HCT116 (cell line): ENCODE data around the gene PHKB. TPM values are rescaled to one million over a fixed set of nuclear protein-coding genes. Genes with fewer than 3 reads are reported as not detected.

ENCODE experiments used
- ATAC-seq: fragments of 200-7000 bp; cut with Tn5 transposase; 2 replicates; pipeline ENCODE4 v1.9.1; 2020; ENCODE audit warnings: mild to moderate bottlenecking, moderate library complexity
- BruUV-seq: library from RNA; stranded (reverse); fragments of 400-500 nt; replicated peaks from 2 replicates; lab custom pipeline; 2021; lab: Mats Ljungman, UMichigan
- CTCF ChIA-PET: fragments of 300-600 bp; sonication (Branson Sonifier 250); formaldehyde crosslinking; loops from one replicate; lab custom pipeline; 2021; ENCODE audit warnings: antibody characterized with exemption; lab: Charles Lee
- POLR2A ChIA-PET: fragments of 300-600, 350-600 bp; sonication (Branson Sonifier 250); formaldehyde crosslinking; loops from one replicate; lab custom pipeline; 2021; ENCODE audit warnings: antibody characterized with exemption; lab: Charles Lee
- RAD21 ChIA-PET, 2 experiments: fragments of 300-600 bp; sonication (Branson Sonifier 250); formaldehyde crosslinking; loops; one replicate each; lab custom pipeline; 2023; ENCODE audit warnings: low total read pairs in 2 of 2; ENCODE audit not compliant: uncharacterized antibody in 2 of 2, unreplicated experiment in 2 of 2, low non-redundant PET in 1 of 2; lab: Charles Lee
- DNase-seq: peaks from one replicate; pipeline ENCODE4 v3.0.0-alpha.2; 2010; ENCODE audit warnings: low read depth, low spot score
- H2AFZ ChIP-seq: fragments of 200-600 bp; shearing (Covaris generic), sonication (generic); 2 replicates; pipeline ENCODE4 v1.6.1; 2017; ENCODE audit warnings: low read depth, mixed run types, mixed read lengths, antibody characterized with exemption, low read length; ENCODE audit not compliant: poor library complexity, severe bottlenecking
- H3K27ac ChIP-seq: 2 replicates; pipeline ENCODE4 v1.5.1; 2012; ENCODE audit warnings: low read depth, low read length
- H3K27me3 ChIP-seq: fragments of 200-600 bp; sonication (generic); 2 replicates; pipeline ENCODE4 v1.6.1; 2016; ENCODE audit warnings: mixed run types, low read length, mixed read lengths; ENCODE audit not compliant: insufficient read depth
- H3K36me3 ChIP-seq, 2 experiments: fragments of 200-500 bp in 1 of 2; fragments of 200-600 bp in 1 of 2; sonication (Bioruptor generic) in 1 of 2; sonication (generic) in 1 of 2; 2 replicates each; pipeline versions ENCODE4 v1.5.1 to v1.6.1; 2014 to 2016; ENCODE audit warnings: low read length in 2 of 2, inconsistent platforms in 1 of 2, mixed read lengths in 1 of 2, mixed run types in 1 of 2; ENCODE audit not compliant: insufficient read depth in 2 of 2, control insufficient read depth in 1 of 2
- H3K4me1 ChIP-seq, 2 experiments: fragments of 200-600 bp in 1 of 2; sonication (generic) in 1 of 2; 2 replicates each; pipeline versions ENCODE4 v1.5.1 to v1.6.1; 2012 to 2017; ENCODE audit warnings: low read length in 2 of 2, inconsistent platforms in 1 of 2, mild to moderate bottlenecking in 1 of 2, mixed read lengths in 1 of 2, mixed run types in 1 of 2, moderate library complexity in 1 of 2; ENCODE audit not compliant: insufficient read depth in 2 of 2, control insufficient read depth in 1 of 2
- H3K4me2 ChIP-seq: fragments of 200-600 bp; sonication (generic); 2 replicates; pipeline ENCODE4 v1.6.1; 2017; ENCODE audit warnings: mixed run types, low read length, mixed read lengths
- H3K4me3 ChIP-seq, 2 experiments: fragments of 200-600 bp in 1 of 2; sonication (generic) in 1 of 2; replicated peaks in 1 of 2; 2 replicates each; pipeline ENCODE4 v1.5.1; 2011 to 2016; ENCODE audit warnings: low read length in 2 of 2, control low read depth in 1 of 2, low read depth in 1 of 2, mild to moderate bottlenecking in 1 of 2, mixed read lengths in 1 of 2, mixed run types in 1 of 2
- H3K79me2 ChIP-seq: fragments of 200-600 bp; sonication (generic); 2 replicates; pipeline ENCODE4 v1.6.1; 2017; ENCODE audit warnings: mild to moderate bottlenecking, mixed run types, low read length, moderate library complexity, mixed read lengths; ENCODE audit not compliant: insufficient read depth
- H3K9ac ChIP-seq: fragments of 200-600 bp; sonication (generic); 2 replicates; pipeline ENCODE4 v1.6.1; 2016; ENCODE audit warnings: low read length, mixed read lengths
- H3K9me2 ChIP-seq: fragments of 200-600 bp; sonication (generic), shearing (Covaris generic); 2 replicates; pipeline ENCODE4 v1.6.1; 2017; ENCODE audit warnings: mixed run types, mild to moderate bottlenecking, moderate library complexity; ENCODE audit not compliant: insufficient read depth
- H3K9me3 ChIP-seq, 2 experiments: fragments of 200-500 bp in 1 of 2; fragments of 200-600 bp in 1 of 2; sonication (Bioruptor generic) in 1 of 2; sonication (generic) in 1 of 2; 2 replicates each; pipeline ENCODE4 v1.6.1; 2014 to 2017; ENCODE audit warnings: low read length in 2 of 2, mixed read lengths in 2 of 2, inconsistent platforms in 1 of 2, low read depth in 1 of 2, mild to moderate bottlenecking in 1 of 2, mixed run types in 1 of 2, moderate library complexity in 1 of 2; ENCODE audit not compliant: control insufficient read depth in 1 of 2, insufficient read depth in 1 of 2
- H4K20me1 ChIP-seq: fragments of 200-600 bp; sonication (generic), shearing (Covaris generic); 2 replicates; pipeline ENCODE4 v1.6.1; 2017; ENCODE audit warnings: mixed run types, mild to moderate bottlenecking, moderate library complexity; ENCODE audit not compliant: insufficient read depth
- CBX3 ChIP-seq: IDR thresholded peaks from 2 replicates; pipeline ENCODE4 v1.6.1; 2012; ENCODE audit warnings: low read depth
- EGR1 ChIP-seq: IDR thresholded peaks from 2 replicates; pipeline ENCODE4 v1.6.1; 2012; ENCODE audit warnings: low read depth
- ELF1 ChIP-seq: IDR thresholded peaks from 2 replicates; pipeline ENCODE4 v1.6.1; 2012; ENCODE audit warnings: low read depth, borderline replicate concordance
- EZH2 ChIP-seq: fragments of 200-600 bp; sonication (generic); IDR thresholded peaks from 2 replicates; pipeline ENCODE4 v1.6.1; 2017; ENCODE audit warnings: antibody characterized with exemption, mixed run types
- EZH2phosphoT487 ChIP-seq: fragments of 200-600 bp; IDR thresholded peaks from 2 replicates; pipeline ENCODE4 v1.6.1; 2018; ENCODE audit warnings: antibody characterized with exemption, borderline replicate concordance
- FOSL1 ChIP-seq: IDR thresholded peaks from 2 replicates; pipeline ENCODE4 v1.6.1; 2012; ENCODE audit warnings: low read depth
- POLR2A ChIP-seq: IDR thresholded peaks from 2 replicates; pipeline ENCODE4 v1.7.0; 2011; ENCODE audit warnings: borderline replicate concordance; ENCODE audit not compliant: insufficient read depth, insufficient read length; ENCODE audit errors: extremely low read depth
- RAD21 ChIP-seq: IDR thresholded peaks from 2 replicates; pipeline ENCODE4 v1.6.1; 2012; ENCODE audit warnings: low read depth, mild to moderate bottlenecking
- SIN3A ChIP-seq: IDR thresholded peaks from 2 replicates; pipeline ENCODE4 v1.6.1; 2012; ENCODE audit warnings: low read depth
- SP1 ChIP-seq: IDR thresholded peaks from 2 replicates; pipeline ENCODE4 v1.6.1; 2012; ENCODE audit warnings: low read depth
- SRF ChIP-seq: IDR thresholded peaks from 2 replicates; pipeline ENCODE4 v1.6.1; 2012; ENCODE audit warnings: low read depth
- YY1 ChIP-seq: IDR thresholded peaks from 2 replicates; pipeline ENCODE4 v1.6.1; 2011; ENCODE audit warnings: low read length, low read depth, moderate library complexity, mild to moderate bottlenecking; ENCODE audit not compliant: insufficient replicate concordance; ENCODE audit errors: extremely low read depth
- ZNF274 ChIP-seq: fragments of 200-500 bp; sonication (Bioruptor generic); IDR thresholded peaks from 2 replicates; pipeline ENCODE4 v1.6.1; 2014; ENCODE audit warnings: mild to moderate bottlenecking, low read depth, low read length, inconsistent platforms
- intact Hi-C: fragments of 100-400 bp; cut with micrococcal nuclease; formaldehyde crosslinking; loops from 2 replicates; pipeline ENCODE4 v1.10.0; 2022
- total RNA-seq: library from RNA; stranded (reverse); gene quantifications from one replicate; pipeline ENCODE4 v1.2.1, GENCODE V29; 2021; ENCODE audit not compliant: unreplicated experiment
- TF ChIP-seq, protein P1 (sequence below): IDR thresholded peaks from 2 replicates; pipeline ENCODE4 v1.6.1; 2012
- TF ChIP-seq, protein P2 (sequence below): IDR thresholded peaks from 2 replicates; pipeline ENCODE4 v1.6.1; 2012
- TF ChIP-seq, protein P3 (sequence below): IDR thresholded peaks from 2 replicates; pipeline ENCODE4 v1.6.1; 2011; ENCODE audit warnings: mild to moderate bottlenecking, low read length, moderate library complexity; ENCODE audit not compliant: insufficient replicate concordance; ENCODE audit errors: extremely low read depth
- TF ChIP-seq, protein P4 (sequence below), 3 experiments: fragments of 200-600 bp in 1 of 3; sonication (generic) in 1 of 3; IDR thresholded peaks in 2 of 3; conservative IDR thresholded peaks in 1 of 3; 2 replicates each; pipeline ENCODE4 v1.5.1; 2012 to 2017; ENCODE audit warnings: low read depth in 2 of 3, low read length in 2 of 3, antibody characterized with exemption in 1 of 3, borderline replicate concordance in 1 of 3, control low read depth in 1 of 3, mild to moderate bottlenecking in 1 of 3, mixed read lengths in 1 of 3, mixed run types in 1 of 3, moderate library complexity in 1 of 3; ENCODE audit not compliant: insufficient read depth in 1 of 3

Gene PHKB
- total RNA-seq, 1 experiment from 2014 or later, result 30.5 TPM

DNA sequence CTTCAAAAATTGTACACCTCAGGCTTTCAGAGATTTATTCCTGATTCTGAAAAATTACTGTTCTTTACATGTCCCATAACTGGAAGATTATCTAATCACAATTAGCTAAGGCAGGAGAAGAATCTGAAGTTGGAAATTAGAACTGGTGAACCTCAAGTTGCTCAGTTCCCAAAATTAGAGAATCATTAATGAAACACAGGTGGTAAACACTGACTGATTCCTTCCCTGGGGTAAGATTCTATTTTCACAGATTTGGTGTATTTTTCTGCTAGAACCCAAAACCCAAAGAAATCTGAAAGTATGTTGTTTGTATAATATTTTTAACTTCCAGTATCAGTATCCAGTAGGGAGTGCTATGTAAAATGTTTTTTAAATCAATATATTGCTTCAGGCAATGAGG lies 25.7 kb downstream of the PHKB start:
- POLR2A ChIA-PET, result no interaction called here
- TF ChIP-seq, protein P1, sequence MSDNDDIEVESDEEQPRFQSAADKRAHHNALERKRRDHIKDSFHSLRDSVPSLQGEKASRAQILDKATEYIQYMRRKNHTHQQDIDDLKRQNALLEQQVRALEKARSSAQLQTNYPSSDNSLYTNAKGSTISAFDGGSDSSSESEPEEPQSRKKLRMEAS, result no peak
- TF ChIP-seq FOSL1 (no peak), ZNF274 (no peak), SIN3A (no peak), RAD21 (no peak), POLR2A (no peak), YY1 (no peak), SRF (no peak), SP1 (no peak), ELF1 (no peak), EZH2 (no peak), EGR1 (no peak), CBX3 (no peak), EZH2phosphoT487 (no peak)
- TF ChIP-seq, protein P2, sequence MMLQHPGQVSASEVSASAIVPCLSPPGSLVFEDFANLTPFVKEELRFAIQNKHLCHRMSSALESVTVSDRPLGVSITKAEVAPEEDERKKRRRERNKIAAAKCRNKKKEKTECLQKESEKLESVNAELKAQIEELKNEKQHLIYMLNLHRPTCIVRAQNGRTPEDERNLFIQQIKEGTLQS, result no peak
- TF ChIP-seq, protein P3, sequence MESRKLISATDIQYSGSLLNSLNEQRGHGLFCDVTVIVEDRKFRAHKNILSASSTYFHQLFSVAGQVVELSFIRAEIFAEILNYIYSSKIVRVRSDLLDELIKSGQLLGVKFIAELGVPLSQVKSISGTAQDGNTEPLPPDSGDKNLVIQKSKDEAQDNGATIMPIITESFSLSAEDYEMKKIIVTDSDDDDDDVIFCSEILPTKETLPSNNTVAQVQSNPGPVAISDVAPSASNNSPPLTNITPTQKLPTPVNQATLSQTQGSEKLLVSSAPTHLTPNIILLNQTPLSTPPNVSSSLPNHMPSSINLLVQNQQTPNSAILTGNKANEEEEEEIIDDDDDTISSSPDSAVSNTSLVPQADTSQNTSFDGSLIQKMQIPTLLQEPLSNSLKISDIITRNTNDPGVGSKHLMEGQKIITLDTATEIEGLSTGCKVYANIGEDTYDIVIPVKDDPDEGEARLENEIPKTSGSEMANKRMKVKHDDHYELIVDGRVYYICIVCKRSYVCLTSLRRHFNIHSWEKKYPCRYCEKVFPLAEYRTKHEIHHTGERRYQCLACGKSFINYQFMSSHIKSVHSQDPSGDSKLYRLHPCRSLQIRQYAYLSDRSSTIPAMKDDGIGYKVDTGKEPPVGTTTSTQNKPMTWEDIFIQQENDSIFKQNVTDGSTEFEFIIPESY, result no peak
- TF ChIP-seq, protein P4, sequence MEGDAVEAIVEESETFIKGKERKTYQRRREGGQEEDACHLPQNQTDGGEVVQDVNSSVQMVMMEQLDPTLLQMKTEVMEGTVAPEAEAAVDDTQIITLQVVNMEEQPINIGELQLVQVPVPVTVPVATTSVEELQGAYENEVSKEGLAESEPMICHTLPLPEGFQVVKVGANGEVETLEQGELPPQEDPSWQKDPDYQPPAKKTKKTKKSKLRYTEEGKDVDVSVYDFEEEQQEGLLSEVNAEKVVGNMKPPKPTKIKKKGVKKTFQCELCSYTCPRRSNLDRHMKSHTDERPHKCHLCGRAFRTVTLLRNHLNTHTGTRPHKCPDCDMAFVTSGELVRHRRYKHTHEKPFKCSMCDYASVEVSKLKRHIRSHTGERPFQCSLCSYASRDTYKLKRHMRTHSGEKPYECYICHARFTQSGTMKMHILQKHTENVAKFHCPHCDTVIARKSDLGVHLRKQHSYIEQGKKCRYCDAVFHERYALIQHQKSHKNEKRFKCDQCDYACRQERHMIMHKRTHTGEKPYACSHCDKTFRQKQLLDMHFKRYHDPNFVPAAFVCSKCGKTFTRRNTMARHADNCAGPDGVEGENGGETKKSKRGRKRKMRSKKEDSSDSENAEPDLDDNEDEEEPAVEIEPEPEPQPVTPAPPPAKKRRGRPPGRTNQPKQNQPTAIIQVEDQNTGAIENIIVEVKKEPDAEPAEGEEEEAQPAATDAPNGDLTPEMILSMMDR (IDR thresholded peaks at IDR 0.05 in 2 of 3, conservative IDR thresholded peaks at IDR 0.05 in 1 of 3; ENCODE audit: borderline replicate concordance in 1 of 3, insufficient read depth in 1 of 3, low read depth in 2 of 3, low read length in 2 of 3), result no peak
- H3K36me3 ChIP-seq, result no peaks in the 10 kb centered on the region

More for the DNA sequence above, 25.7 kb downstream of the PHKB start:
- Histone ChIP-seq H2AFZ (no peak overlapping the region), H4K20me1 (no peaks in the 10 kb centered on the region), H3K4me2 (no peak overlapping the region), H3K4me1 (no peaks in the 10 kb centered on the region), H3K27ac (no peak overlapping the region), H3K9ac (no peak overlapping the region), H3K79me2 (no peaks in the 10 kb centered on the region; the same call in 1 of the 2 replicates), H3K27me3 (no peaks in the 10 kb centered on the region), H3K9me2 (no peaks in the 10 kb centered on the region), H3K4me3 (no peak overlapping the region), H3K9me3 (no peaks in the 10 kb centered on the region)
- no TSS peak for BruUV-seq
- no peak for ATAC-seq
- DNase-seq, result no peak
- ChIA-PET CTCF (no interaction called here), RAD21 (no interaction called here)
- intact Hi-C loops, result no loop called here
